ENCODE data around the gene RNF43.

DNA sequence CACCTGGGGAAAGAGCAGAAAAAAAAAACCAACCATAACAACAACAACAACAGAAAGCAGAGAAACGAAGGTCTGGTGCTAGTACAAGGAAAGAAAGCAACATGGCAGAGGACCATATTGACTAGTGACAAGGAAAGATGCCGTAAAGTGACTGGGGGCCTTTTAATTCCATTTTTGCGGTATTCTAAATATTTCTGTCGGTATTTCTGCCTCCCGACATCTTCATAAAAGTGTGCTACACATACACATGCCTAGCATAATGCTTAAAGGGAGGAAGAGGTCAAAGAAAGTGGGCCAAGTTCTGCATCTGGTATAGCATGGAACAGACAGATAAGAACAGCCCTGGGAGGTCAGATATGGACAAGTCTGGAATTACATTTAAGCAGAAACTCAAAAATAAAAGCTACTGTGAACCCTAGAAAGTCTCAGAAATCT, 19.5 kb upstream of the RNF43 start:
- TF ChIP-seq, protein P1, sequence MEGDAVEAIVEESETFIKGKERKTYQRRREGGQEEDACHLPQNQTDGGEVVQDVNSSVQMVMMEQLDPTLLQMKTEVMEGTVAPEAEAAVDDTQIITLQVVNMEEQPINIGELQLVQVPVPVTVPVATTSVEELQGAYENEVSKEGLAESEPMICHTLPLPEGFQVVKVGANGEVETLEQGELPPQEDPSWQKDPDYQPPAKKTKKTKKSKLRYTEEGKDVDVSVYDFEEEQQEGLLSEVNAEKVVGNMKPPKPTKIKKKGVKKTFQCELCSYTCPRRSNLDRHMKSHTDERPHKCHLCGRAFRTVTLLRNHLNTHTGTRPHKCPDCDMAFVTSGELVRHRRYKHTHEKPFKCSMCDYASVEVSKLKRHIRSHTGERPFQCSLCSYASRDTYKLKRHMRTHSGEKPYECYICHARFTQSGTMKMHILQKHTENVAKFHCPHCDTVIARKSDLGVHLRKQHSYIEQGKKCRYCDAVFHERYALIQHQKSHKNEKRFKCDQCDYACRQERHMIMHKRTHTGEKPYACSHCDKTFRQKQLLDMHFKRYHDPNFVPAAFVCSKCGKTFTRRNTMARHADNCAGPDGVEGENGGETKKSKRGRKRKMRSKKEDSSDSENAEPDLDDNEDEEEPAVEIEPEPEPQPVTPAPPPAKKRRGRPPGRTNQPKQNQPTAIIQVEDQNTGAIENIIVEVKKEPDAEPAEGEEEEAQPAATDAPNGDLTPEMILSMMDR (IDR thresholded peaks at IDR 0.05), result no peak
- no peak for TF ChIP-seq EZH2 (IDR thresholded peaks at IDR 0.05; ENCODE audit: borderline replicate concordance, insufficient read depth, low read depth, low read length, poor library complexity, severe bottlenecking)

All from B cell (primary cell).